CD4-positive, CD25-positive, alpha-beta regulatory T cell (primary cell): ENCODE measurements around the gene GMEB1. TPM values are rescaled to one million over a fixed set of nuclear protein-coding genes. Genes with fewer than 3 reads are reported as not detected.

Experiments used
- ATAC-seq, 2 donors: fragments of 150-1000 bp; cut with Tn5 transposase; one replicate each; pipeline ENCODE4 v1.10.0; 2021; ENCODE audit warnings: low read depth in 2 of 2, moderate number of reproducible peaks in 2 of 2, moderate library complexity in 1 of 2
- DNase-seq, 3 donors: peaks; one replicate each; pipeline versions ENCODE4 v3.0.0 to v3.0.0-alpha.2; 2012 to 2022; ENCODE audit warnings: mixed read lengths in 1 of 3
- H3K27ac ChIP-seq: one replicate; pipeline ENCODE4 v1.7.0; 2013; ENCODE audit warnings: mild to moderate bottlenecking, low read length; ENCODE audit not compliant: insufficient read depth, poor library complexity, severe bottlenecking
- H3K27me3 ChIP-seq: one replicate; pipeline ENCODE4 v1.7.0; 2013; ENCODE audit warnings: low read length; ENCODE audit not compliant: control insufficient read depth, insufficient read depth
- H3K36me3 ChIP-seq: one replicate; pipeline ENCODE4 v1.7.0; 2013; ENCODE audit warnings: mild to moderate bottlenecking, low read length, moderate library complexity; ENCODE audit not compliant: control insufficient read depth, insufficient read depth
- H3K4me1 ChIP-seq: 2 replicates; pipeline ENCODE4 v1.7.0; 2013; ENCODE audit warnings: mild to moderate bottlenecking, low read length; ENCODE audit not compliant: insufficient read depth, control insufficient read depth, poor library complexity, severe bottlenecking
- H3K4me3 ChIP-seq: one replicate; pipeline ENCODE4 v1.7.0; 2013; ENCODE audit warnings: low read depth, mild to moderate bottlenecking, low read length, moderate library complexity
- H3K9me3 ChIP-seq, 2 experiments: 1 replicate in 1 of 2; 2 replicates in 1 of 2; pipeline ENCODE4 v1.7.0; 2013; ENCODE audit warnings: low read length in 2 of 2, mild to moderate bottlenecking in 1 of 2, moderate library complexity in 1 of 2; ENCODE audit not compliant: control insufficient read depth in 2 of 2
- H3K27ac Mint-ChIP-seq, 3 donors: one replicate each; pipeline ENCODE4 v1.8.0; 2020 to 2022; ENCODE audit warnings: mild to moderate bottlenecking in 3 of 3, mixed read lengths in 3 of 3, moderate library complexity in 2 of 3
- H3K27me3 Mint-ChIP-seq: one replicate; pipeline ENCODE4 v1.8.0; 2022; ENCODE audit warnings: mild to moderate bottlenecking, mixed read lengths
- H3K36me3 Mint-ChIP-seq: one replicate; pipeline ENCODE4 v1.8.0; 2020; ENCODE audit warnings: mixed read lengths
- H3K4me1 Mint-ChIP-seq, 4 donors: one replicate each; pipeline ENCODE4 v1.8.0; 2020 to 2022; ENCODE audit warnings: mixed read lengths in 4 of 4, mild to moderate bottlenecking in 1 of 4
- H3K4me3 Mint-ChIP-seq, 4 donors: one replicate each; pipeline ENCODE4 v1.8.0; 2020 to 2022; ENCODE audit warnings: mild to moderate bottlenecking in 4 of 4, mixed read lengths in 4 of 4, moderate library complexity in 3 of 4
- H3K9me3 Mint-ChIP-seq, 7 donors: one replicate each; pipeline ENCODE4 v1.8.0; 2020 to 2022; ENCODE audit warnings: mixed read lengths in 7 of 7, mild to moderate bottlenecking in 3 of 7, moderate library complexity in 2 of 7
- polyA plus RNA-seq, 4 donors: library from polyadenylated mRNA; unstranded; fragments of 300-500 nt; fragmentation: Illumina TruSeq; gene quantifications; one replicate each; pipeline ENCODE4 v1.2.3, GENCODE V29; 2021
- total RNA-seq: library from RNA; stranded (reverse); gene quantifications from one replicate; pipeline ENCODE4 v1.2.3, GENCODE V29; 2022

GMEB1 gene
- total and polyA plus RNA-seq, 5 donors from 2014 or later, result 14.7 to 18.1 (median 16.2) TPM

DNA sequence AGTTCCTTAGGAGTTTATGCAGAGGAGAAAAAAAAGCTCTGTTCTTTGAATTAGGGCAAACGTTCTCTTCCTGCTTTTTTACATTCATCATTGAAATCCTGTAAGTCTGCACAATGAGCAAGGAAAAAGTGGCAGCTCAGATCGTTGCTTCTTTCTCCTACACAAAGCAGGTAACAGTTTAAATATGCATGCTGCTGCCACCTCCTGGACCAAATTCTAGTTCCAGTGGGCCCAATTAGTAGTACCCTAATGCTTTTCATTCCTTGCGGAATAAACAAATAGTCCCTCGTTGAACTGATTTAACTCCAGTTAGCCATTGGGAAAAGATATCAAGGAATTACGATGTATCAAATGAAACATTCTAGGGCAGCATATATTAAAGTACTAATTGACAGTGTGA, 88.3 kb downstream of the GMEB1 start:
- Histone ChIP-seq H3K9me3 (no peaks in the 10 kb centered on the region), H3K4me3 (peak overlapping the region; percentile 49), H3K36me3 (peaks cover 19% of the 10 kb centered on the region), H3K4me1 (peaks cover 45% of the 10 kb centered on the region), H3K27me3 (no peaks in the 10 kb centered on the region), H3K27ac (no peak overlapping the region)
- Mint-ChIP-seq H3K4me1 (peaks cover 14 to 30% (median 16%) of the 10 kb centered on the region in 4 donors), H3K4me3 (peak overlapping the region in 1 of 4 donors; percentile 48), H3K27me3 (no peaks in the 10 kb centered on the region), H3K36me3 (peaks cover 12% of the 10 kb centered on the region), H3K27ac (peak overlapping the region in 1 of 3 donors; percentile 92), H3K9me3 (no peaks in the 10 kb centered on the region)
- peak in 2 of 3 donors; percentile 14 to 26 for DNase-seq
- no peak for ATAC-seq

DNA sequence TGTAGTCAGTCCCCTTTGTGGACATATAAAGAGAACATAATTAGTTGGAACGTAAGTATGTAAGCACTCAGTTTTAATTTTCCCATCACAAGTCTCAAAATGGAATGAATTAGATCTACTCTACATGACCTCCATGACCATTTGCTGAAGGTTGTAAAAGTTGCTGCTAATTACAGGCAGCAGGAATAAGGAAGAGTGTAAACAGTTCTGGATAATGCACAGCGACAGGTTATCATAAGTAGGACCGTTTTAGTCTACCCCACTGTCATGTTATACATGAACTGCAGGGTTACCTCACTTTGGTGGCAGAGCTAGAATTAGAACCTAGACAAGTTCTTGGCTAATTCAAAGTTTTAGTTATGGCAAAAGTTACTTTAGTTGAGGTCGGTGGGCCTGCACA, 89.8 kb downstream of the GMEB1 start:
- H3K4me1 Mint-ChIP-seq, result peaks cover 16 to 28% (median 20%) of the 10 kb centered on the region in 4 donors
- no peaks in the 10 kb centered on the region for H3K9me3 ChIP-seq
- H3K9me3 Mint-ChIP-seq, result no peaks in the 10 kb centered on the region
- H3K4me1 ChIP-seq, result peaks cover 30% of the 10 kb centered on the region
- no peaks in the 10 kb centered on the region for H3K27me3 ChIP-seq
- no peak overlapping the region for H3K27ac ChIP-seq
- peak overlapping the region in 2 of 3 donors; percentile 29 to 66 for H3K27ac Mint-ChIP-seq
- peaks cover 14% of the 10 kb centered on the region for H3K36me3 ChIP-seq
- H3K36me3 Mint-ChIP-seq, result peaks cover 10% of the 10 kb centered on the region
- no peak overlapping the region for H3K4me3 Mint-ChIP-seq
- DNase-seq, result no peak
- ATAC-seq, result no peak
- no peak overlapping the region for H3K4me3 ChIP-seq
- H3K27me3 Mint-ChIP-seq, result no peaks in the 10 kb centered on the region

DNA sequence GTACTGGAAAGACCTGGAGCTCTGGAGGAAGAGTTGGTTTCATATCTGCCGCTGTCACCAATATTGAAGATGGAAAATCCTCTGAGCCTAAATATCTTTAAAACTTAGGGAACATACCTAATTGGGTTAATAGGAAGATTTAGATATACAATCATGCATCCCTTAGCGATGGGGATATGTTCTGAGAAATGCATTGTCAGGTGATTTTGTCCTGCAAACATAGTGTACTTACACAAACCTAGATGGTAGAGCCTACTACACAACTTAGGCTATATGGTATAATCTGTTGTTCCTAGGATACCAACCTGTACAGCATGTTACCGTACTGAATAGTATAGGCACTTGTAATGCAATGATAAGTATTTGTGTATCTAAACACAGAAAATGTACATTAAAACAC, 90.7 kb downstream of the GMEB1 start:
- H3K36me3 ChIP-seq, result peaks cover 11% of the 10 kb centered on the region
- Mint-ChIP-seq H3K9me3 (no peaks in the 10 kb centered on the region), H3K27me3 (no peaks in the 10 kb centered on the region)

DNA sequence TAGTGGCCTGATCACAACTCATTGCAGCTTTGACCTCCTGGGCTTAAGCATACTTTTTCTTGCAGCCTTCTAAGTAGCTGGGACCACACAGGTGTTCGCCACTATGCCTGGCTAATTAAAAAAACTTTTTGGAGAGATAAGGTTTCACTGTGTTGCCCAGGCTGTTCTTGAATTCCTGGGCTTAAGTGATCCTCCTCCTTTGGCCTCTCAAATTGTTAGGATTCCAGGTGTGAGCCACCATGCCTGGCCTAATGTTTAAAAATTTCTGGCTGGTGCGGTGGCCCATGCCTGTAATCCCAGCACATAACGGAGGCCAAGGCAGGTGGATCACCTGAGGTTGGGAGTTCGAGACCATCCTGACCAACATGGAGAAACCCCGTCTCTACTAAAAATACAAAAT, 92.6 kb downstream of the GMEB1 start:
- no peak for ATAC-seq
- no peaks in the 10 kb centered on the region for H3K9me3 ChIP-seq
- no peaks in the 10 kb centered on the region for H3K9me3 Mint-ChIP-seq
- peaks cover 16 to 43% (median 31%) of the 10 kb centered on the region in 4 donors for H3K4me1 Mint-ChIP-seq
- peaks cover 20% of the 10 kb centered on the region for H3K36me3 ChIP-seq
- H3K27ac ChIP-seq, result no peak overlapping the region
- H3K36me3 Mint-ChIP-seq, result peaks cover 17% of the 10 kb centered on the region
- no peak overlapping the region for H3K27ac Mint-ChIP-seq
- H3K27me3 Mint-ChIP-seq, result no peaks in the 10 kb centered on the region
- no peaks in the 10 kb centered on the region for H3K27me3 ChIP-seq
- H3K4me3 ChIP-seq, result no peak overlapping the region
- DNase-seq, result no peak
- peaks cover 16% of the 10 kb centered on the region for H3K4me1 ChIP-seq
- no peak overlapping the region for H3K4me3 Mint-ChIP-seq

More for the DNA sequence above, 90.7 kb downstream of the GMEB1 start:
- Mint-ChIP-seq H3K4me3 (peak overlapping the region in 2 of 4 donors; percentile 13 to 19), H3K27ac (no peak overlapping the region), H3K36me3 (peaks cover 9% of the 10 kb centered on the region), H3K4me1 (peaks cover 14 to 28% (median 19%) of the 10 kb centered on the region in 4 donors)
- DNase-seq (no peak), ATAC-seq (no peak)
- H3K9me3 ChIP-seq, result no peaks in the 10 kb centered on the region
- H3K4me3 ChIP-seq, result no peak overlapping the region
- no peaks in the 10 kb centered on the region for H3K27me3 ChIP-seq
- peaks cover 30% of the 10 kb centered on the region for H3K4me1 ChIP-seq
- no peak overlapping the region for H3K27ac ChIP-seq

DNA sequence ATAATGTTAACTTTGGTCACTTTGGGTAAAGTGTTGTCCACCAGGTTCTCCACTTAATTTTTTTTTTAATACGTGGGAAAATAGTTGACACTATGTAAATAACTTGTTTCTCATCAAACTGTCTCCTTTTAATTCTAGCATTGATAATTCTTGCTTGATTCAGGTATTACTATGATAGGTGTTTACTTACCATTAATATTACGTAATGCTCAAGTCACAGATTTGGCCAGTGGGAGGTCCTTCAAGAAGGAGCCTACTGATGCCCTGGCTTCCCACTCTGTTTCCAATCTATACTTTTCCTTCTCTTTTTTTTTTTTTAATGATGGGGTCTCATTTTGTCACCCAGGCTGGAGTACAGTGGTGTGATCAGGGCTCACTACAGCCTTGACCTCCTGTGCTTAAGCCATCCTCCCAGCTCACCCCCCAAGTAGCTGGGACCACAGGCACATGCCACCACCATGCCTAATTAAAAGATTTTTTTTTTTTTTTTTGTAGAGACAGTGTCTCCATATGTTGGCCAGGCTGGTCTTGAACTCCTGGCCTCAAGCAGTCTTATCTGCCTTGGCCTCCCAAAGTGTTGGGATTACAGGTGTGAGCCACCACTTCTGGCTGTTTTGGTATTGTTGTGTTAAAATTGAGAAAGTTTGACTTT, 98.1 kb downstream of the GMEB1 start:
- Mint-ChIP-seq H3K27me3 (no peaks in the 10 kb centered on the region), H3K9me3 (no peaks in the 10 kb centered on the region), H3K4me1 (peaks cover 5 to 37% (median 27%) of the 10 kb centered on the region in 4 donors), H3K4me3 (no peak overlapping the region), H3K36me3 (peaks cover 24% of the 10 kb centered on the region), H3K27ac (peak overlapping the region; percentile 6 to 42 (median 9))
- ATAC-seq, result no peak
- no peaks in the 10 kb centered on the region for H3K9me3 ChIP-seq
- H3K4me3 ChIP-seq, result no peak overlapping the region
- DNase-seq, result no peak
- peaks cover 43% of the 10 kb centered on the region for H3K36me3 ChIP-seq
- H3K4me1 ChIP-seq, result peaks cover 7% of the 10 kb centered on the region
- H3K27me3 ChIP-seq, result no peaks in the 10 kb centered on the region
- H3K27ac ChIP-seq, result no peak overlapping the region

Other genes with a start within 250 kb of the GMEB1 start
- gene RCC1, start 162.7 kb upstream of the GMEB1 start, total RNA-seq, result 9.7 TPM
- gene RCC1, start 162.7 kb upstream of the GMEB1 start, polyA plus RNA-seq, result 10 to 100 TPM in 3 of 4 donors, 1 to 10 TPM in 1; 8.2 to 16.4 (median 12.6) TPM
- 29.8 TPM for gene TRNAU1AP, start 115.7 kb upstream of the GMEB1 start, total RNA-seq
- 10 to 100 TPM; 28.9 to 48.2 (median 39.4) TPM for gene TRNAU1AP, start 115.7 kb upstream of the GMEB1 start, polyA plus RNA-seq
- gene RAB42, start 76.5 kb upstream of the GMEB1 start, total RNA-seq, result not detected
- gene RAB42, start 76.5 kb upstream of the GMEB1 start, polyA plus RNA-seq, result not detected
- 20.7 TPM for gene TAF12, start 25.7 kb upstream of the GMEB1 start, total RNA-seq
- 10 to 100 TPM; 44.7 to 52.0 (median 48.9) TPM for gene TAF12, start 25.7 kb upstream of the GMEB1 start, polyA plus RNA-seq
- gene RNU11, start 20.2 kb upstream of the GMEB1 start, total RNA-seq, result not detected
- not detected for gene RNU11, start 20.2 kb upstream of the GMEB1 start, polyA plus RNA-seq
- 81.9 TPM for gene YTHDF2, start 68.2 kb downstream of the GMEB1 start, total RNA-seq
- gene YTHDF2, start 68.2 kb downstream of the GMEB1 start, polyA plus RNA-seq, result 100 to 1,000 TPM; 107 to 145 (median 132) TPM
- gene OPRD1, start 143.4 kb downstream of the GMEB1 start, total RNA-seq, result not detected
- under 1 TPM in 1 of 4 donors, not detected in 3; 0.02 TPM for gene OPRD1, start 143.4 kb downstream of the GMEB1 start, polyA plus RNA-seq
- gene EPB41, start 245.8 kb downstream of the GMEB1 start, total RNA-seq, result 309 TPM
- 100 to 1,000 TPM; 118 to 163 (median 140) TPM for gene EPB41, start 245.8 kb downstream of the GMEB1 start, polyA plus RNA-seq